Prostate gland (tissue), 2 donors: ENCODE data around the gene IRS1. TPM values are rescaled to one million over a fixed set of nuclear protein-coding genes. Genes with fewer than 3 reads are reported as not detected.

Experiments used
- DNase-seq: peaks from one replicate; pipeline ENCODE4 v3.0.0-alpha.2; 2019; ENCODE audit warnings: low spot score
- H3K27ac ChIP-seq, 2 donors: fragments of 200-600 bp; sonication (generic); 2 replicates each; pipeline ENCODE4 v1.5.1; 2017 to 2019
- H3K27me3 ChIP-seq: fragments of 200-600 bp; sonication (generic); replicated peaks from 2 replicates; pipeline ENCODE4 v1.5.1; 2019; ENCODE audit not compliant: insufficient read depth
- H3K36me3 ChIP-seq, 2 donors: fragments of 200-600 bp; sonication (generic); 1 replicate in 1 of 2; 2 replicates in 1 of 2; pipeline versions ENCODE4 v1.5.1 to v1.8.1; 2017 to 2019
- H3K4me1 ChIP-seq: fragments of 200-600 bp; sonication (generic); replicated peaks from 2 replicates; pipeline ENCODE4 v1.5.1; 2019
- H3K4me3 ChIP-seq, 2 donors: fragments of 200-600 bp; sonication (generic); 2 replicates each; pipeline ENCODE4 v1.5.1; 2017 to 2019
- H3K9me3 ChIP-seq: fragments of 200-600 bp; sonication (generic); 2 replicates; pipeline ENCODE4 v1.5.1; 2017
- POLR2A ChIP-seq: fragments of 450-650 bp; IDR thresholded peaks from one replicate; pipeline ENCODE4 v1.6.1; 2016; ENCODE audit warnings: antibody characterized with exemption, mild to moderate bottlenecking
- POLR2AphosphoS5 ChIP-seq: sonication (generic); formaldehyde crosslinking; IDR thresholded peaks from one replicate; pipeline ENCODE4 v1.6.1; 2017; ENCODE audit warnings: antibody characterized with exemption
- WGBS: methylation state at CpG from one replicate; pipeline ENCODE4 v1.1.5; 2018; 5-methylcytosine and 5-hydroxymethylcytosine counted together
- intact Hi-C: fragments of 100-400 bp; cut with DNase I; formaldehyde crosslinking; loops from one replicate; pipeline ENCODE4 v1.14.2; 2022
- total RNA-seq, 2 donors: library from RNA; depleted of rRNA; stranded (reverse); fragments of >200 nt; gene quantifications; one replicate each; pipeline ENCODE4 v1.1.0, GENCODE V29; 2016
- TF ChIP-seq, protein P1 (sequence below), 4 experiments: fragments of 200-600 bp in 2 of 4; fragments of 450-650 bp in 2 of 4; sonication (generic) in 2 of 4; IDR thresholded peaks; 1 replicate in 3 of 4; 2 replicates in 1 of 4; pipeline ENCODE4 v1.5.1; 2016 to 2019; ENCODE audit warnings: antibody characterized with exemption in 4 of 4, mild to moderate bottlenecking in 2 of 4, moderate library complexity in 2 of 4

IRS1 gene
- total RNA-seq, 2 donors from 2014 or later: 37.6 to 40.6 TPM

DNA sequence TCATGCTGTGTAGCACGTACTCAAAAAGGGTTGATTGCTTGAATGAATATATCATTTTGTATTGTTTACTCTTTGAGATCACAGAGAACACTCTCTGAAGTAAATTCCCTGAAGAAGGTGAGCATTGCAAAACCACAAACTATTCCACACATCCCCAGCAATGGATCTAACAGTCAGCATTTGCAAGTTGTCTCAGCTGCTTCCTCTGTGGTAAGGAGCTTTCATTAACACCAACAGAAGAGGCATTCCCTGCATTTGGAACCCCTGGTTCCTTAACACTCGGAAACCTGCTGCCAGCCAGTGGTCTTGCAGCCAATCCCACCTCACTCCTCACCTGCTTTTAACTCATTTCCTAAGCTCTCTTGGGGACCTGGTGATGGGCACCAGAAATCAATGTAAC lies 108.4 kb downstream of the IRS1 start:
- intact Hi-C loops: no loop called here
- Histone ChIP-seq H3K36me3 (no peaks in the 10 kb centered on the region), H3K4me1 (peaks cover 2% of the 10 kb centered on the region), H3K4me3 (no peak overlapping the region), H3K27me3 (no peaks in the 10 kb centered on the region), H3K27ac (no peak overlapping the region), H3K9me3 (no peaks in the 10 kb centered on the region)
- DNase-seq: no peak
- 67% methylated on average over 2 of the region's 2 CpGs for WGBS
- TF ChIP-seq POLR2AphosphoS5 (no peak), POLR2A (no peak)
- TF ChIP-seq, protein P1, sequence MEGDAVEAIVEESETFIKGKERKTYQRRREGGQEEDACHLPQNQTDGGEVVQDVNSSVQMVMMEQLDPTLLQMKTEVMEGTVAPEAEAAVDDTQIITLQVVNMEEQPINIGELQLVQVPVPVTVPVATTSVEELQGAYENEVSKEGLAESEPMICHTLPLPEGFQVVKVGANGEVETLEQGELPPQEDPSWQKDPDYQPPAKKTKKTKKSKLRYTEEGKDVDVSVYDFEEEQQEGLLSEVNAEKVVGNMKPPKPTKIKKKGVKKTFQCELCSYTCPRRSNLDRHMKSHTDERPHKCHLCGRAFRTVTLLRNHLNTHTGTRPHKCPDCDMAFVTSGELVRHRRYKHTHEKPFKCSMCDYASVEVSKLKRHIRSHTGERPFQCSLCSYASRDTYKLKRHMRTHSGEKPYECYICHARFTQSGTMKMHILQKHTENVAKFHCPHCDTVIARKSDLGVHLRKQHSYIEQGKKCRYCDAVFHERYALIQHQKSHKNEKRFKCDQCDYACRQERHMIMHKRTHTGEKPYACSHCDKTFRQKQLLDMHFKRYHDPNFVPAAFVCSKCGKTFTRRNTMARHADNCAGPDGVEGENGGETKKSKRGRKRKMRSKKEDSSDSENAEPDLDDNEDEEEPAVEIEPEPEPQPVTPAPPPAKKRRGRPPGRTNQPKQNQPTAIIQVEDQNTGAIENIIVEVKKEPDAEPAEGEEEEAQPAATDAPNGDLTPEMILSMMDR (IDR thresholded peaks at IDR 0.05): no peak

DNA sequence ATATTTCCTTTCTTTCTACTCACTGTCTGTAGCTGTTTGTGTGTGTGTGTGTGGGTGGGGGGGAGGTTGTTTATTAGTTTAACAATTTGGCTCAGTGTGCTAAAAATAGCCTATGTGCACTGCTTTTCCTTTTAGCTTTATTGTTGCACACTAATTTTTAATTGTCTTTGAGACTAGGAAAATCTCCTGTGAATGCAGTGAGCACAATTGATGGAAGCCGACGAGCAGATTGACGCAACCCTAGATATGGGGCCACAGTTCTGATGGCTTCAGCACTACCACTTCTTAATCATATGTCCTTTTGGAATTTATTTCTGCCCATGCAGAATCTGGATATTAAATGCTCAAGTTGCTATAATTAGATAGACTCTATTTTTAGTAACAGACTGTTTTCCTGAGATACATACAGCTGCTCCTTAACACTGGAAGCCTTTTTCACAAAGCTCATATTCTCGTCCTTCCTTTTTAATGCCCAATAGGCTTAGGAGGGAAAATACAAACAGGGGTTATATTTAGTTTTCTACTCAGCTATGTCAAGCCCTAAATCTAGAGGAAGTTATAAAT lies 109.1 kb downstream of the IRS1 start:
- H3K9me3 ChIP-seq: no peaks in the 10 kb centered on the region
- H3K27me3 ChIP-seq: no peaks in the 10 kb centered on the region
- H3K4me3 ChIP-seq: no peak overlapping the region
- DNase-seq: no peak
- no peak for TF ChIP-seq POLR2AphosphoS5
- TF ChIP-seq POLR2A: no peak
- TF ChIP-seq, protein P1 (IDR thresholded peaks at IDR 0.05): no peak
- H3K4me1 ChIP-seq: peaks cover 2% of the 10 kb centered on the region
- intact Hi-C loops: no loop called here
- no peaks in the 10 kb centered on the region for H3K36me3 ChIP-seq
- H3K27ac ChIP-seq: no peak overlapping the region
- 64% methylated on average over 4 of the region's 4 CpGs for WGBS

DNA sequence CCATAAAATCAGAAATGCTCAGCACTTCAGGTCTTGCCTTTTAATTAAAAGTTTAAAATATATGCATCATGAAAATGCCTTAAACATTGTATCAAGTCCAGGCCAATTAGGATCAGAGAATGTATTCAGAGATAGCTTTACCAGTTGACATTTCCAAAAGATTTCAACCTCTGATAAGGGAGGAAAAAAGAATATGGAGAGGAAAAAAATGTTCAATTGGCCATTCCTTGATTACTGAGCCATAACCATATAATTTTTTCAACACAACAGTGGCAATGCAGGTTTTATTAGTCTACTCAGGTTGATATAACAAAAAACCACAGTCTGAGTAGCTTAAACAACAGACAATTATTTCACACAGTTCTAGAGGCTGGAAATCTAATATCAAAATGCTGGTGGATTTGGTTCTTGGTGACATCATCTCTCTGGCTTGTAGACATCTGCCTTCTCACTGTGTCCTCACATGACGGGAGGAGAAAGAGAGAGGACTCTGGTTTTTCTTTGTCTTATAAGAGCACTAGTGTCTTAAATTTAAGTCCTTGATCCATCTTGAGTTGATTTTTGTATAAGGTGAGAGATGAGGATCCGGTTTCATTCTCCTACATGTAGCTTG lies 111.9 kb downstream of the IRS1 start:
- TF ChIP-seq, protein P1 (IDR thresholded peaks at IDR 0.05): no peak
- TF ChIP-seq POLR2AphosphoS5: no peak
- TF ChIP-seq POLR2A: no peak
- Histone ChIP-seq H3K27me3 (no peaks in the 10 kb centered on the region), H3K4me1 (peaks cover 2% of the 10 kb centered on the region), H3K4me3 (no peak overlapping the region), H3K36me3 (no peaks in the 10 kb centered on the region), H3K27ac (no peak overlapping the region), H3K9me3 (no peaks in the 10 kb centered on the region)
- intact Hi-C loops: no loop called here
- no peak for DNase-seq
- WGBS: 61% methylated on average over 2 of the region's 2 CpGs

DNA sequence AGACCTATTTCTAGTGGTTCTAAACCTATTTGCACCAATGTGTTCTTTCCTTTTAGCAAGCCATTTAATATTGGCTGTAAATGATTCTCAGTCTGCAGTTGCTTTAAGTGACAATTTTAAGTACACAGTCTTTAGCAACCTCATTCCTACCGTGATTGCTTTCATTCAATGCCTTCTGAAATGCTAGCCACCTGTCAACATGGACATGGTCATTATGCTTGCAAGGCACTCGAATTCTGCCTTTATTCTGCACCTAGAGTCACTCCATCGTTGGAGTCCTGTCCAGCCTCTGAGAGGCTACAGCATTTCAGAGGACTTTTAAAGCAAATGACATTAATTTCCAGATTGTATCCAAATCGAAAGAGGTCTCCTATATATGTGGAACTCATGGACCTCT lies 115.1 kb downstream of the IRS1 start:
- Histone ChIP-seq H3K36me3 (no peaks in the 10 kb centered on the region), H3K9me3 (no peaks in the 10 kb centered on the region), H3K27me3 (no peaks in the 10 kb centered on the region), H3K4me3 (no peak overlapping the region), H3K27ac (no peak overlapping the region), H3K4me1 (no peaks in the 10 kb centered on the region)
- intact Hi-C loops: no loop called here
- no peak for TF ChIP-seq POLR2AphosphoS5
- TF ChIP-seq, protein P1 (IDR thresholded peaks at IDR 0.05): no peak
- TF ChIP-seq POLR2A: no peak
- WGBS: 78% methylated on average over 4 of the region's 4 CpGs
- no peak for DNase-seq

DNA sequence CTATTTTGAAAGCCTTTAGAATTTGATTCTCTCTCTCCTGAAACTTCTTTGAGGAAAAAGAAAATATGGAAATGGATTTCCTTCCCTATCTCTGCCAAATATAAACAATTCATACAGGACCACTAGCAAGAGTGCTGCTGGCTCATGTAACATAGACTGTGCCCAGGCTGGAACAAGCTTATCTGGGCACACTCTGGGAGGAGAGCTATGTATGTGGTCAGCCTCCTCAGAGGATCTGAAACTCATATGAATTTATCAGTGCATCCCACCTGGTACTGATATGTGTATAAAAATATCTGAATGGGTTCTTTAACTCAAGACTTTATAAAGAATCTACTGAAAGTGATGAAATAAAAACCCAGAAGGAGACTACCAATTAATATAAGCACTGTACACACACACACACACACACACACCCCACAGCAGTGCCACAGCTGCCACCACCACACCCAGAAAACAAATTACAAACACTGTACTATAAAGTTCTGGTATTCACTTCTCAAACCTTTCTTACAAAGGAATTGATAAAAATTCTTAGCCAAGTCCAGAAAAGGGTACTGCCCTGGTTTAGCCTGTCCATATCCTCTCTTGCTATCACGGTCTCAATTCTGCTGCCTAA lies 115.6 kb downstream of the IRS1 start:
- TF ChIP-seq POLR2AphosphoS5 (no peak), POLR2A (no peak)
- TF ChIP-seq, protein P1 (IDR thresholded peaks at IDR 0.05): no peak
- Histone ChIP-seq H3K27me3 (no peaks in the 10 kb centered on the region), H3K4me3 (no peak overlapping the region), H3K36me3 (no peaks in the 10 kb centered on the region), H3K27ac (no peak overlapping the region), H3K9me3 (no peaks in the 10 kb centered on the region), H3K4me1 (no peaks in the 10 kb centered on the region)
- no peak for DNase-seq
- intact Hi-C loops: no loop called here
- 100% methylated on average over 1 of the region's 1 CpG for WGBS
